MM.1S (cell line): ENCODE results near the gene ELAC2.

ENCODE experiments used
- DNase-seq: peaks from one replicate; pipeline ENCODE4 v3.0.0-alpha.2; 2015
- H2AFZ ChIP-seq: fragments of 300-600 bp; sonication (generic); 2 replicates; pipeline ENCODE4 v1.6.0; 2016; ENCODE audit warnings: antibody characterized with exemption, low read length
- H3F3A ChIP-seq: fragments of 300-600 bp; sonication (generic); 2 replicates; pipeline ENCODE4 v1.6.1; 2016; ENCODE audit warnings: mild to moderate bottlenecking, antibody characterized with exemption, low read length, moderate library complexity, mixed read lengths; ENCODE audit not compliant: insufficient read depth
- H3K27ac ChIP-seq: fragments of 300-600 bp; sonication (generic); 2 replicates; pipeline ENCODE4 v1.5.1; 2016; ENCODE audit warnings: mild to moderate bottlenecking, low read length
- H3K27me3 ChIP-seq: fragments of 300-600 bp; sonication (generic); replicated peaks from 2 replicates; pipeline ENCODE4 v1.6.0; 2016; ENCODE audit warnings: low read length; ENCODE audit not compliant: insufficient read depth
- H3K36me3 ChIP-seq: fragments of 300-600 bp; sonication (generic); replicated peaks from 2 replicates; pipeline ENCODE4 v1.6.1; 2016; ENCODE audit warnings: mild to moderate bottlenecking, low read length, mixed read lengths; ENCODE audit not compliant: insufficient read depth
- H3K4me1 ChIP-seq: fragments of 300-600 bp; sonication (generic); 2 replicates; pipeline ENCODE4 v1.6.1; 2016; ENCODE audit warnings: low read length, mixed read lengths
- H3K4me2 ChIP-seq: fragments of 300-600 bp; sonication (generic); 2 replicates; pipeline ENCODE4 v1.6.0; 2016; ENCODE audit warnings: low read depth, low read length
- H3K4me3 ChIP-seq: fragments of 300-600 bp; sonication (generic); 2 replicates; pipeline ENCODE4 v1.5.1; 2016; ENCODE audit warnings: low read length, mixed read lengths
- H3K79me2 ChIP-seq: fragments of 300-600 bp; sonication (generic); 2 replicates; pipeline ENCODE4 v1.6.1; 2016; ENCODE audit warnings: mixed run types, low read length, mixed read lengths
- H3K9ac ChIP-seq: fragments of 300-600 bp; sonication (generic); 2 replicates; pipeline ENCODE4 v1.6.1; 2016; ENCODE audit warnings: low read length, mixed read lengths
- H3K9me2 ChIP-seq: fragments of 300-600 bp; sonication (generic); replicated peaks from 2 replicates; pipeline ENCODE4 v1.6.1; 2016; ENCODE audit warnings: mild to moderate bottlenecking, low read length, mixed read lengths; ENCODE audit not compliant: insufficient read depth
- H3K9me3 ChIP-seq: fragments of 300-600 bp; sonication (generic); replicated peaks from 2 replicates; pipeline ENCODE4 v1.6.1; 2016; ENCODE audit warnings: mild to moderate bottlenecking, low read length, mixed read lengths; ENCODE audit not compliant: insufficient read depth
- H4K20me1 ChIP-seq: fragments of 300-600 bp; sonication (generic); 2 replicates; pipeline ENCODE4 v1.6.1; 2016; ENCODE audit warnings: mild to moderate bottlenecking, low read length, moderate library complexity, mixed read lengths; ENCODE audit not compliant: insufficient read depth
- CTCF ChIP-seq: fragments of 300-600 bp; sonication (generic); IDR thresholded peaks from 2 replicates; pipeline ENCODE4 v1.5.1; 2016; ENCODE audit warnings: antibody characterized with exemption, low read length, mixed read lengths
- EZH2 ChIP-seq: fragments of 300-600 bp; sonication (generic); optimal IDR thresholded peaks from 2 replicates; pipeline ENCODE3; 2017; ENCODE audit warnings: low read depth, mild to moderate bottlenecking, antibody characterized with exemption, low read length, mixed read lengths
- EZH2phosphoT487 ChIP-seq: fragments of 300-600 bp; sonication (generic); IDR thresholded peaks from 2 replicates; pipeline ENCODE4 v1.6.1; 2018; ENCODE audit warnings: antibody characterized with exemption, low read length

Gene ELAC2

GRCh38 chr17:13030459-13031300 is 12.9 kb upstream of the ELAC2 start:
- H2AFZ ChIP-seq = no peak overlapping the region

GRCh38 chr17:13030056-13030455 is 12.2 kb upstream of the ELAC2 start:
- Histone ChIP-seq H3K27me3 (no peaks in the 10 kb centered on the region), H3K36me3 (no peaks in the 10 kb centered on the region), H3K4me1 (no peaks in the 10 kb centered on the region), H3K9me3 (no peaks in the 10 kb centered on the region), H3F3A (no peaks in the 10 kb centered on the region), H3K4me3 (no peak overlapping the region), H3K9ac (no peak overlapping the region), H3K27ac (no peak overlapping the region), H3K9me2 (no peaks in the 10 kb centered on the region), H2AFZ (no peak overlapping the region), H3K79me2 (no peaks in the 10 kb centered on the region), H4K20me1 (no peaks in the 10 kb centered on the region), H3K4me2 (no peak overlapping the region)
- TF ChIP-seq EZH2 = no peak
- no peak for TF ChIP-seq CTCF
- TF ChIP-seq EZH2phosphoT487 = no peak
- DNase-seq = no peak

More at GRCh38 chr17:13030459-13031300, 12.9 kb upstream of the ELAC2 start:
- no peak overlapping the region for H3K4me3 ChIP-seq
- H3K4me2 ChIP-seq = no peak overlapping the region
- H3K4me1 ChIP-seq = no peaks in the 10 kb centered on the region
- no peak overlapping the region for H3K27ac ChIP-seq
- DNase-seq = peak; percentile 41
- no peaks in the 10 kb centered on the region for H3K36me3 ChIP-seq
- H3K27me3 ChIP-seq = no peaks in the 10 kb centered on the region
- TF ChIP-seq EZH2phosphoT487 = no peak
- peak; percentile 79 for TF ChIP-seq CTCF
- H3K9me3 ChIP-seq = no peaks in the 10 kb centered on the region
- H4K20me1 ChIP-seq = no peaks in the 10 kb centered on the region
- H3K9ac ChIP-seq = no peak overlapping the region
- no peaks in the 10 kb centered on the region for H3F3A ChIP-seq
- no peaks in the 10 kb centered on the region for H3K9me2 ChIP-seq
- no peaks in the 10 kb centered on the region for H3K79me2 ChIP-seq

- Histone ChIP-seq H3K9me3 (no peaks in the 10 kb centered on the region), H4K20me1 (no peaks in the 10 kb centered on the region), H3K27ac (no peak overlapping the region), H2AFZ (no peak overlapping the region), H3K27me3 (no peaks in the 10 kb centered on the region), H3K9me2 (no peaks in the 10 kb centered on the region), H3K36me3 (no peaks in the 10 kb centered on the region), H3K4me2 (no peak overlapping the region), H3K4me3 (no peak overlapping the region), H3K4me1 (no peaks in the 10 kb centered on the region), H3K79me2 (no peaks in the 10 kb centered on the region), H3F3A (no peaks in the 10 kb centered on the region), H3K9ac (no peak overlapping the region)
- DNase-seq = no peak
- no peak for TF ChIP-seq EZH2phosphoT487
- no peak for TF ChIP-seq CTCF
These were observed 11.5 kb upstream of the ELAC2 start for GRCh38 chr17:13029340-13029739.
